HepG2 (cell line): ENCODE results near the gene GTF2A2. TPM values are rescaled to one million over a fixed set of nuclear protein-coding genes. Genes with fewer than 3 reads are reported as not detected.
A peak's percentile ranks its signal among the peaks of the same experiment; 100 is the strongest.

Source experiments
- ELF4 ChIP-seq: sonication (generic); formaldehyde crosslinking; IDR thresholded peaks from 2 replicates; pipeline ENCODE4 v1.5.0; 2020; ENCODE audit warnings: missing genetic modification reagents, mild to moderate bottlenecking, moderate library complexity, borderline replicate concordance
- ISX ChIP-seq: sonication (generic); formaldehyde crosslinking; conservative IDR thresholded peaks from 2 replicates; pipeline ENCODE4 v1.5.0; 2020; ENCODE audit warnings: missing genetic modification reagents
- KDM5B ChIP-seq: sonication (generic); formaldehyde crosslinking; IDR thresholded peaks from 2 replicates; pipeline ENCODE4 v1.4.0; 2020; ENCODE audit warnings: missing genetic modification reagents, mild to moderate bottlenecking, borderline replicate concordance
- MAFF ChIP-seq: IDR thresholded peaks from 2 replicates; pipeline ENCODE4 v1.6.1; 2011; ENCODE audit warnings: low read depth, low read length, improper control_type of control experiment
- MTA3 ChIP-seq: sonication (generic); formaldehyde crosslinking; IDR thresholded peaks from 2 replicates; pipeline ENCODE4 v1.4.0; 2020; ENCODE audit warnings: missing genetic modification reagents
- MTERF4 ChIP-seq: sonication (generic); formaldehyde crosslinking; IDR thresholded peaks from 2 replicates; pipeline ENCODE4 v1.8.0; 2023; ENCODE audit warnings: mild to moderate bottlenecking, missing genetic modification reagents
- MTF1 ChIP-seq: sonication (generic); formaldehyde crosslinking; IDR thresholded peaks from 2 replicates; pipeline ENCODE4 v1.5.0; 2020; ENCODE audit warnings: missing genetic modification reagents
- MXD4 ChIP-seq: IDR thresholded peaks from 2 replicates; pipeline ENCODE4 v1.6.1; 2016; ENCODE audit warnings: mild to moderate bottlenecking, missing biosample characterization, missing genetic modification reagents
- PCBP2 ChIP-seq: fragments of 200-400 bp; formaldehyde crosslinking; optimal IDR thresholded peaks from 2 replicates; pipeline ENCODE3; 2018; ENCODE audit warnings: low read length, low read depth; ENCODE audit not compliant: poor library complexity, severe bottlenecking
- POLR2G ChIP-seq: fragments of 200-400 bp; formaldehyde crosslinking; IDR thresholded peaks from 2 replicates; pipeline ENCODE4 v1.6.1; 2018; ENCODE audit warnings: mild to moderate bottlenecking, low read depth, low read length, moderate library complexity
- SNAI1 ChIP-seq: sonication (generic); formaldehyde crosslinking; IDR thresholded peaks from 2 replicates; pipeline ENCODE4 v1.5.0; 2020; ENCODE audit warnings: mild to moderate bottlenecking, missing genetic modification reagents, borderline replicate concordance
- SP2 ChIP-seq: sonication (generic); formaldehyde crosslinking; IDR thresholded peaks from 2 replicates; pipeline ENCODE4 v1.5.1; 2020; ENCODE audit warnings: mild to moderate bottlenecking, missing genetic modification reagents
- SRSF4 ChIP-seq: fragments of 200-400 bp; formaldehyde crosslinking; IDR thresholded peaks from one replicate; pipeline ENCODE4 v1.6.1; 2018; ENCODE audit warnings: mild to moderate bottlenecking, low read depth, low read length, moderate library complexity; ENCODE audit not compliant: poor library complexity, severe bottlenecking
- TRIM24 ChIP-seq: sonication (generic); formaldehyde crosslinking; IDR thresholded peaks from 2 replicates; pipeline ENCODE4 v1.8.0; 2022; ENCODE audit warnings: mild to moderate bottlenecking, missing genetic modification reagents
- YEATS2 ChIP-seq: sonication (generic); formaldehyde crosslinking; IDR thresholded peaks from 2 replicates; pipeline ENCODE4 v1.4.0; 2020; ENCODE audit warnings: missing genetic modification reagents, borderline replicate concordance
- ZMYM2 ChIP-seq: sonication (generic); formaldehyde crosslinking; IDR thresholded peaks from 2 replicates; pipeline ENCODE4 v1.8.0; 2022; ENCODE audit warnings: mild to moderate bottlenecking, missing genetic modification reagents
- ZNF24 ChIP-seq: fragments of 450-650 bp; IDR thresholded peaks from 2 replicates; pipeline ENCODE4 v1.6.1; 2017; ENCODE audit warnings: antibody characterized with exemption, mild to moderate bottlenecking
- ZNF282 ChIP-seq: fragments of 450-650 bp; IDR thresholded peaks from 2 replicates; pipeline ENCODE4 v1.6.1; 2018; ENCODE audit not compliant: partially characterized antibody
- ZNF432 ChIP-seq: sonication (generic); formaldehyde crosslinking; IDR thresholded peaks from 2 replicates; pipeline ENCODE4 v1.5.0; 2020; ENCODE audit warnings: missing genetic modification reagents, mild to moderate bottlenecking, borderline replicate concordance
- ZNF530 ChIP-seq: sonication (generic); formaldehyde crosslinking; IDR thresholded peaks from 2 replicates; pipeline ENCODE4 v1.5.0; 2020; ENCODE audit warnings: low read depth, mild to moderate bottlenecking, missing genetic modification reagents
- ZNF746 ChIP-seq: sonication (generic); formaldehyde crosslinking; IDR thresholded peaks from 2 replicates; pipeline ENCODE4 v1.8.0; 2022; ENCODE audit warnings: mild to moderate bottlenecking, missing genetic modification reagents
- ZNF747 ChIP-seq: sonication (generic); formaldehyde crosslinking; IDR thresholded peaks from 2 replicates; pipeline ENCODE4 v1.8.1; 2023; ENCODE audit warnings: missing genetic modification reagents, mild to moderate bottlenecking, borderline replicate concordance
- ZNF776 ChIP-seq: sonication (generic); formaldehyde crosslinking; IDR thresholded peaks from 2 replicates; pipeline ENCODE4 v1.4.0; 2020; ENCODE audit warnings: mild to moderate bottlenecking, missing genetic modification reagents
- polyA plus RNA-seq, 8 experiments: library from polyadenylated mRNA; depleted of rRNA in 3 of 8; stranded (reverse) in 7 of 8; unstranded in 1 of 8; fragments of >200 nt; fragmentation: Illumina TruSeq in 4 of 8; extraction: Trizol in 4 of 8; gene quantifications; 2 replicates each; pipeline versions ENCODE4 v1.2.1 to v1.2.3, GENCODE V29; 2011 to 2016; ENCODE audit warnings: low read depth in 4 of 8, missing spikeins in 1 of 8, mixed read lengths in 1 of 8; ENCODE audit not compliant: insufficient read depth in 1 of 8
- total RNA-seq, 5 experiments: library from RNA; depleted of rRNA; stranded (reverse); fragments of >200 nt; fragmentation: Illumina TruSeq; extraction: Trizol; gene quantifications; 2 replicates each; pipeline ENCODE4 v1.2.3, GENCODE V29; 2016; ENCODE audit warnings: low read depth in 1 of 5
- TF ChIP-seq, protein P1 (sequence below): sonication (generic); formaldehyde crosslinking; IDR thresholded peaks from 2 replicates; pipeline ENCODE4 v1.9.0; 2021; ENCODE audit warnings: missing genetic modification reagents, borderline replicate concordance
- TF ChIP-seq, protein P2 (sequence below): sonication (generic); formaldehyde crosslinking; IDR thresholded peaks from 2 replicates; pipeline ENCODE4 v1.5.0; 2020; ENCODE audit warnings: mild to moderate bottlenecking, missing genetic modification reagents

GTF2A2 gene
- total and polyA plus RNA-seq, 2 of the 13 experiments (the other 11 are each of a cell fraction or from before 2014, with no cell fraction given): 24.4 to 106 TPM

DNA sequence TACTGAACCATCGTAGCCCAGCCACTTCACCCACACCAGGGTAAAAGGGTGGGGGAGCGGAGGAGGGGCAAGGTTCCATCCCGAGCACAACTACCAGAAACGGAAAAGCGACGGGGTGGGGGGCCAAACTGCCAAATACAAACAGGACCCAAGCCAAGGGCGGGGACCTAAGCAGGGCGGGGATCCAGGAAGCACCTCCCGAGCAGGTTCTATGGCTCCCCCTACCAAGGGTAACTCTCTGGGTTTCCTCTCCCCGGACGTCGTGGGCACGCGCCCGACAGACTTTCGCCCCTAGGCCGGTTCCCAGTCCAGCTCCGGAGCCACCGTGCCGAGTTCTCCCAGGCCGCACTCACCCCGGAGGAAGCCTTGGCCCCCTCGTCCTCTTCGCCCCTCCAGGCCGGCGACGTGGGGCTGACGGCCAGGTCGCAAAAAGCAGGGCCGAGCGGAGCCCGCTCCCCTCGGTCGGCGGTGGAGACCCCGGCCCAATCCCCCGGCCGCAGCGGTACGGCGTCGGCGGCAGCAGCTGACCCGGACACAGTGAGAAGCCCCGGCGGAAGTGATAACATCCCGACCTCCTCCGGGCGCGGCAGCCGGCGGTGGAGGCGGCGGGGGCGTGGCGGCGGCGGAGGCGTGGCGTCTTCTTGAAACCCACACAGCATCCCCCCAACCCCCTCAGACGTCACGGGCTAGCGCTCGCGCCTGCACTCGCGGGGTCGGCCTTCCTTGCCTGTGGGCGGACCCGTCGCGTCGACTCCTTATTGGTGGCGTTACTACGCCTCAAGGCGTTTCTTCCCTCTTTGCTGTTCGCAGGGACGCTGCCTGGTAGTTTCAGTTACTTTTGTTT is 31.7 kb upstream of the GTF2A2 start, which contains the start of gene BNIP2 (continued):
- peak; percentile 38; the same call in 1 of the 2 replicates for TF ChIP-seq ZNF747 (CRISPR knock-in tag)
- TF ChIP-seq SP2 (CRISPR knock-in tag): peak; percentile 53; the same call in 1 of the 2 replicates
- peak; percentile 92 for TF ChIP-seq POLR2G
- TF ChIP-seq YEATS2 (CRISPR knock-in tag): peak; percentile 87
- no peak for TF ChIP-seq ZNF432 (CRISPR knock-in tag)
- peak; percentile 52; the same call in 1 of the 2 replicates for TF ChIP-seq ZNF776 (CRISPR knock-in tag)
- TF ChIP-seq, protein P1, sequence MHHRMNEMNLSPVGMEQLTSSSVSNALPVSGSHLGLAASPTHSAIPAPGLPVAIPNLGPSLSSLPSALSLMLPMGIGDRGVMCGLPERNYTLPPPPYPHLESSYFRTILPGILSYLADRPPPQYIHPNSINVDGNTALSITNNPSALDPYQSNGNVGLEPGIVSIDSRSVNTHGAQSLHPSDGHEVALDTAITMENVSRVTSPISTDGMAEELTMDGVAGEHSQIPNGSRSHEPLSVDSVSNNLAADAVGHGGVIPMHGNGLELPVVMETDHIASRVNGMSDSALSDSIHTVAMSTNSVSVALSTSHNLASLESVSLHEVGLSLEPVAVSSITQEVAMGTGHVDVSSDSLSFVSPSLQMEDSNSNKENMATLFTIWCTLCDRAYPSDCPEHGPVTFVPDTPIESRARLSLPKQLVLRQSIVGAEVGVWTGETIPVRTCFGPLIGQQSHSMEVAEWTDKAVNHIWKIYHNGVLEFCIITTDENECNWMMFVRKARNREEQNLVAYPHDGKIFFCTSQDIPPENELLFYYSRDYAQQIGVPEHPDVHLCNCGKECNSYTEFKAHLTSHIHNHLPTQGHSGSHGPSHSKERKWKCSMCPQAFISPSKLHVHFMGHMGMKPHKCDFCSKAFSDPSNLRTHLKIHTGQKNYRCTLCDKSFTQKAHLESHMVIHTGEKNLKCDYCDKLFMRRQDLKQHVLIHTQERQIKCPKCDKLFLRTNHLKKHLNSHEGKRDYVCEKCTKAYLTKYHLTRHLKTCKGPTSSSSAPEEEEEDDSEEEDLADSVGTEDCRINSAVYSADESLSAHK (CRISPR knock-in tag): no peak
- TF ChIP-seq MTF1 (CRISPR knock-in tag): no peak
- TF ChIP-seq ZMYM2: no peak
- TF ChIP-seq ZNF24: no peak
- no peak for TF ChIP-seq MTA3 (CRISPR knock-in tag)
- TF ChIP-seq ISX (CRISPR knock-in tag): no peak
- no peak for TF ChIP-seq ZNF530 (CRISPR knock-in tag)
- TF ChIP-seq SNAI1 (CRISPR knock-in tag): no peak
- TF ChIP-seq PCBP2: no peak
- peak; percentile 82 for TF ChIP-seq KDM5B (CRISPR knock-in tag)
- no peak for TF ChIP-seq SRSF4
- peak; percentile 60; the same call in 1 of the 2 replicates for TF ChIP-seq ZNF746
- TF ChIP-seq MXD4 (CRISPR knock-in tag): peak; percentile 60; the same call in 1 of the 2 replicates
- no peak for TF ChIP-seq TRIM24 (CRISPR knock-in tag)
- 0 out of 2 replicates have a peak, but pooled peaks have one; percentile 51 for TF ChIP-seq MTERF4 (CRISPR knock-in tag)
- no peak for TF ChIP-seq ZNF282
- TF ChIP-seq ELF4 (CRISPR knock-in tag): no peak
- TF ChIP-seq MAFF: no peak
- TF ChIP-seq, protein P2, sequence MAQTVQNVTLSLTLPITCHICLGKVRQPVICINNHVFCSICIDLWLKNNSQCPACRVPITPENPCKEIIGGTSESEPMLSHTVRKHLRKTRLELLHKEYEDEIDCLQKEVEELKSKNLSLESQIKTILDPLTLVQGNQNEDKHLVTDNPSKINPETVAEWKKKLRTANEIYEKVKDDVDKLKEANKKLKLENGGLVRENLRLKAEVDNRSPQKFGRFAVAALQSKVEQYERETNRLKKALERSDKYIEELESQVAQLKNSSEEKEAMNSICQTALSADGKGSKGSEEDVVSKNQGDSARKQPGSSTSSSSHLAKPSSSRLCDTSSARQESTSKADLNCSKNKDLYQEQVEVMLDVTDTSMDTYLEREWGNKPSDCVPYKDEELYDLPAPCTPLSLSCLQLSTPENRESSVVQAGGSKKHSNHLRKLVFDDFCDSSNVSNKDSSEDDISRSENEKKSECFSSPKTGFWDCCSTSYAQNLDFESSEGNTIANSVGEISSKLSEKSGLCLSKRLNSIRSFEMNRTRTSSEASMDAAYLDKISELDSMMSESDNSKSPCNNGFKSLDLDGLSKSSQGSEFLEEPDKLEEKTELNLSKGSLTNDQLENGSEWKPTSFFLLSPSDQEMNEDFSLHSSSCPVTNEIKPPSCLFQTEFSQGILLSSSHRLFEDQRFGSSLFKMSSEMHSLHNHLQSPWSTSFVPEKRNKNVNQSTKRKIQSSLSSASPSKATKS: peak; percentile 47; the same call in 1 of the 2 replicates
